22Rv1 (cell line): ENCODE results near the gene PPCDC.

Experiments used
- ZFX ChIP-seq: fragments of 450-650 bp; IDR thresholded peaks from 2 replicates; pipeline ENCODE4 v1.6.1; 2017; ENCODE audit warnings: antibody characterized with exemption, borderline replicate concordance
- TF ChIP-seq, protein P1 (sequence below): fragments of 450-650 bp; IDR thresholded peaks from 2 replicates; pipeline ENCODE4 v1.5.1; 2017; ENCODE audit warnings: mild to moderate bottlenecking

- TF ChIP-seq, protein P1, sequence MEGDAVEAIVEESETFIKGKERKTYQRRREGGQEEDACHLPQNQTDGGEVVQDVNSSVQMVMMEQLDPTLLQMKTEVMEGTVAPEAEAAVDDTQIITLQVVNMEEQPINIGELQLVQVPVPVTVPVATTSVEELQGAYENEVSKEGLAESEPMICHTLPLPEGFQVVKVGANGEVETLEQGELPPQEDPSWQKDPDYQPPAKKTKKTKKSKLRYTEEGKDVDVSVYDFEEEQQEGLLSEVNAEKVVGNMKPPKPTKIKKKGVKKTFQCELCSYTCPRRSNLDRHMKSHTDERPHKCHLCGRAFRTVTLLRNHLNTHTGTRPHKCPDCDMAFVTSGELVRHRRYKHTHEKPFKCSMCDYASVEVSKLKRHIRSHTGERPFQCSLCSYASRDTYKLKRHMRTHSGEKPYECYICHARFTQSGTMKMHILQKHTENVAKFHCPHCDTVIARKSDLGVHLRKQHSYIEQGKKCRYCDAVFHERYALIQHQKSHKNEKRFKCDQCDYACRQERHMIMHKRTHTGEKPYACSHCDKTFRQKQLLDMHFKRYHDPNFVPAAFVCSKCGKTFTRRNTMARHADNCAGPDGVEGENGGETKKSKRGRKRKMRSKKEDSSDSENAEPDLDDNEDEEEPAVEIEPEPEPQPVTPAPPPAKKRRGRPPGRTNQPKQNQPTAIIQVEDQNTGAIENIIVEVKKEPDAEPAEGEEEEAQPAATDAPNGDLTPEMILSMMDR = no peak
- TF ChIP-seq ZFX = no peak
These were observed 10.4 kb downstream of the PPCDC start for GRCh38 chr15:75033809-75034208.
